LHCN-M2 (cell line): ENCODE measurements around the gene COPS3. TPM values are rescaled to one million over a fixed set of nuclear protein-coding genes. Genes with fewer than 3 reads are reported as not detected.
"Not testable (repeated sequence)": the region's sequence is repeated elsewhere in the genome, so short reads cannot be mapped to it uniquely, and the experiment has no call there.

Source experiments
- DNase-seq: peaks from one replicate; pipeline ENCODE4 v3.0.0-alpha.2; 2012; ENCODE audit warnings: low read depth
- total RNA-seq: library from RNA; depleted of rRNA; stranded (reverse); fragments of >200 nt; gene quantifications from 2 replicates; pipeline ENCODE4 v1.2.3, GENCODE V29; 2014

Gene COPS3
- total RNA-seq, 1 experiment from 2014 or later, result 117 TPM

GRCh38 chr17:17303010-17303846, 22.2 kb upstream of the COPS3 start, which contains the start of gene NT5M:
Gene NT5M, plus strand, starts transcription at chr17:17303373. Its CDS starts 178 bp downstream, at chr17:17303551.
- DNase-seq, result peak; percentile 50

GRCh38 chr17:17301659-17302058, 20.6 kb upstream of the COPS3 start:
- DNase-seq, result not testable (repeated sequence)

GRCh38 chr17:17300624-17301568, 19.9 kb upstream of the COPS3 start:
- DNase-seq, result peak; percentile 37

GRCh38 chr17:17298108-17298507, 17.1 kb upstream of the COPS3 start:
- peak; percentile 72 for DNase-seq

GRCh38 chr17:17297217-17297616, 16.2 kb upstream of the COPS3 start:
- no peak for DNase-seq

GRCh38 chr17:17295141-17295540, 14.1 kb upstream of the COPS3 start:
- DNase-seq, result no peak

- DNase-seq, result no peak
Measured at GRCh38 chr17:17289701-17290100, 8.7 kb upstream of the COPS3 start.

- DNase-seq, result no peak
Measured at GRCh38 chr17:17289086-17289485, 8.0 kb upstream of the COPS3 start.

- no peak for DNase-seq
Measured at GRCh38 chr17:17285951-17286350, 4.9 kb upstream of the COPS3 start.

- DNase-seq, result no peak
Measured at GRCh38 chr17:17279316-17279715, 1.7 kb downstream of the COPS3 start.

- DNase-seq, result not testable (repeated sequence)
Measured at GRCh38 chr17:17277431-17277830, 3.6 kb downstream of the COPS3 start.

GRCh38 chr17:17275971-17276370, 5.1 kb downstream of the COPS3 start:
- DNase-seq, result no peak

- no peak for DNase-seq
Measured at GRCh38 chr17:17269926-17270773, 10.9 kb downstream of the COPS3 start.

- DNase-seq, result no peak
Measured at GRCh38 chr17:17264430-17264829, 16.6 kb downstream of the COPS3 start.

- DNase-seq, result peak; percentile 14
Measured at GRCh38 chr17:17258998-17259397, 22.0 kb downstream of the COPS3 start.

GRCh38 chr17:17258011-17258410, 23.0 kb downstream of the COPS3 start:
- no peak for DNase-seq

GRCh38 chr17:17256316-17256715, 24.7 kb downstream of the COPS3 start:
- DNase-seq, result no peak

GRCh38 chr17:17255689-17256088, 25.4 kb downstream of the COPS3 start:
- DNase-seq, result not testable (repeated sequence)

GRCh38 chr17:17254036-17254435, 27.0 kb downstream of the COPS3 start:
- DNase-seq, result no peak

- no peak for DNase-seq
Measured at GRCh38 chr17:17253406-17253805, 27.6 kb downstream of the COPS3 start.

GRCh38 chr17:17252149-17252661, 28.8 kb downstream of the COPS3 start:
- no peak for DNase-seq
